SU-DHL-6 (cell line): ENCODE measurements around the gene EML1.

ENCODE experiments used
- H2AFZ ChIP-seq: fragments of 200-600 bp; sonication (generic); 2 replicates; pipeline ENCODE4 v1.6.1; 2014; ENCODE audit warnings: low read depth, mild to moderate bottlenecking, moderate library complexity, mixed read lengths, antibody characterized with exemption, low read length; ENCODE audit not compliant: severe bottlenecking
- H3F3A ChIP-seq: fragments of 200-600 bp; shearing (Covaris generic); 2 replicates; pipeline ENCODE4 v1.6.0; 2016; ENCODE audit warnings: antibody characterized with exemption, mild to moderate bottlenecking; ENCODE audit not compliant: insufficient read depth
- H3K27ac ChIP-seq: fragments of 200-600 bp; sonication (generic); 2 replicates; pipeline ENCODE4 v1.5.1; 2016; ENCODE audit warnings: low read depth, mild to moderate bottlenecking, low read length, moderate library complexity, mixed read lengths
- H3K27me3 ChIP-seq: fragments of 200-600 bp; sonication (generic), shearing (Covaris generic); 2 replicates; pipeline ENCODE4 v1.6.0; 2014; ENCODE audit warnings: mild to moderate bottlenecking, low read length
- H3K36me3 ChIP-seq: fragments of 200-600 bp; sonication (generic); 2 replicates; pipeline ENCODE4 v1.6.1; 2014; ENCODE audit warnings: mild to moderate bottlenecking, low read length, mixed read lengths
- H3K4me2 ChIP-seq: fragments of 300-600, 200-600 bp; shearing (Covaris generic), sonication (generic); 2 replicates; pipeline ENCODE4 v1.6.0; 2014; ENCODE audit warnings: low read length, low read depth, mild to moderate bottlenecking; ENCODE audit not compliant: poor library complexity, severe bottlenecking
- H3K4me3 ChIP-seq: fragments of 200-600 bp; sonication (generic); 2 replicates; pipeline ENCODE4 v1.5.1; 2014; ENCODE audit warnings: antibody characterized with exemption, low read length, mild to moderate bottlenecking, mixed read lengths; ENCODE audit not compliant: insufficient read depth, poor library complexity, severe bottlenecking
- H3K79me2 ChIP-seq: fragments of 200-600 bp; sonication (generic); 2 replicates; pipeline ENCODE4 v1.6.1; 2014; ENCODE audit warnings: mild to moderate bottlenecking, low read length, moderate library complexity; ENCODE audit not compliant: insufficient read depth
- H3K9ac ChIP-seq: fragments of 200-600 bp; sonication (generic); 2 replicates; pipeline ENCODE4 v1.7.0; 2014; ENCODE audit warnings: mild to moderate bottlenecking, low read length
- H3K9me2 ChIP-seq: fragments of 200-600 bp; sonication (generic); replicated peaks from 2 replicates; pipeline ENCODE4 v1.6.1; 2014; ENCODE audit warnings: low read length; ENCODE audit not compliant: insufficient read depth
- H3K9me3 ChIP-seq: fragments of 200-600 bp; sonication (generic); 2 replicates; pipeline ENCODE4 v1.6.1; 2014; ENCODE audit warnings: low read length, mixed read lengths; ENCODE audit not compliant: insufficient read depth
- H4K20me1 ChIP-seq: fragments of 200-600 bp; sonication (generic); 2 replicates; pipeline ENCODE4 v1.6.1; 2014; ENCODE audit warnings: low read depth, mild to moderate bottlenecking, antibody characterized with exemption, low read length, moderate library complexity, mixed read lengths
- EZH2phosphoT487 ChIP-seq: fragments of 200-600 bp; sonication (generic), shearing (Covaris generic); conservative IDR thresholded peaks from 2 replicates; pipeline ENCODE4 v1.6.1; 2018; ENCODE audit warnings: mild to moderate bottlenecking, antibody characterized with exemption, low read length, moderate library complexity, mixed read lengths
- TF ChIP-seq, protein P1 (sequence below): fragments of 200-600 bp; sonication (generic); IDR thresholded peaks from one replicate; pipeline ENCODE4 v1.5.1; 2017; ENCODE audit warnings: antibody characterized with exemption, mild to moderate bottlenecking, low read length, moderate library complexity; ENCODE audit not compliant: insufficient read depth, poor library complexity, severe bottlenecking

Gene EML1

DNA sequence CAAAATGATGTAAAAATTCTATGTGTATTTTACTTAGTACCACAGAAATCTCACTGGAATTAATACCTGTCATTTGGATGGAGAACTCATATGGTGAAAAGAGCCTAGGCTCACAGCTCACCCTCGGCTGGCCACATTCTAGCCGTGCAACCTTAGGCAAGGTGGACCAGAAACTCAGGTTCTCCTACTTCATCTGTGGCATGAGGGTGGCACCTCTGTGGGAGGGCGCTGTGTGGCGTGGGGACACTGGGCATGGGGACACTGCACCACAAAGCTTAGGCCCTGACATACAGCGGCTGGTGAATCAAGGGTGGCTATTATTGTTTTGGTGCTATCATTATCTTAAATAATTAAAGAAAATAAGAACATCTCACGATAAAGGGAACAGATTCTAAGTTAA lies 47.1 kb downstream of the EML1 start:
- no peak overlapping the region for H3K4me2 ChIP-seq

DNA sequence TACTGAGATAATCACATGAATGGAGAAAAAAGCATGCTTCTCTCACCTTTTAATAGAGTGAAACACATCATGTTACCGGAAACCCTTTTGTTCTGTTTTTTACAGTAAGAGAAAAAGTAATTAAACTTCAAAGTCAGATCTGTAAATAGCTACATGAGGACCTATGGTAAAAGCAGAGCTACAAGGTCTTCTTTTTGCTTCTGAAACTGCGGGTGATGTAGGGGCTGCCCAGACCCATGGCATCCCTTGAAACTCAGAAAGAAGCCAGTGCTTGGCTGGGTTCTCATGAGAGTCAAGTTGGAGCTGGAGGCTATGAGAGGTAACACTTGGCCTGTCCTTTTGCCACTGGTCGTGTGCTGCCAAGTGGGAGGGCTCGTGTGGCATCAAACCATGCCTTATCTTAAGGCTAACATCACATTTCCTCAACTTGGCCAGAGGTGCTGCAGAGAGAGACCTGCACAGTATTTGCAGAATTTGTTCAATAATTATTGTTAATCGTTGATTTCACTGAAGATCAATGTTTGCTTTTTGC lies 47.6 kb downstream of the EML1 start:
- H3K27me3 ChIP-seq: no peaks in the 10 kb centered on the region
- H3K27ac ChIP-seq: no peak overlapping the region
- H3K9me2 ChIP-seq: no peaks in the 10 kb centered on the region
- H4K20me1 ChIP-seq: no peaks in the 10 kb centered on the region
- H2AFZ ChIP-seq: no peak overlapping the region
- H3K9me3 ChIP-seq: no peaks in the 10 kb centered on the region
- no peaks in the 10 kb centered on the region for H3K79me2 ChIP-seq
- H3F3A ChIP-seq: no peaks in the 10 kb centered on the region
- H3K9ac ChIP-seq: no peak overlapping the region
- no peaks in the 10 kb centered on the region for H3K36me3 ChIP-seq
- H3K4me2 ChIP-seq: no peak overlapping the region
- no peak overlapping the region for H3K4me3 ChIP-seq
- no peak for TF ChIP-seq EZH2phosphoT487
- TF ChIP-seq, protein P1, sequence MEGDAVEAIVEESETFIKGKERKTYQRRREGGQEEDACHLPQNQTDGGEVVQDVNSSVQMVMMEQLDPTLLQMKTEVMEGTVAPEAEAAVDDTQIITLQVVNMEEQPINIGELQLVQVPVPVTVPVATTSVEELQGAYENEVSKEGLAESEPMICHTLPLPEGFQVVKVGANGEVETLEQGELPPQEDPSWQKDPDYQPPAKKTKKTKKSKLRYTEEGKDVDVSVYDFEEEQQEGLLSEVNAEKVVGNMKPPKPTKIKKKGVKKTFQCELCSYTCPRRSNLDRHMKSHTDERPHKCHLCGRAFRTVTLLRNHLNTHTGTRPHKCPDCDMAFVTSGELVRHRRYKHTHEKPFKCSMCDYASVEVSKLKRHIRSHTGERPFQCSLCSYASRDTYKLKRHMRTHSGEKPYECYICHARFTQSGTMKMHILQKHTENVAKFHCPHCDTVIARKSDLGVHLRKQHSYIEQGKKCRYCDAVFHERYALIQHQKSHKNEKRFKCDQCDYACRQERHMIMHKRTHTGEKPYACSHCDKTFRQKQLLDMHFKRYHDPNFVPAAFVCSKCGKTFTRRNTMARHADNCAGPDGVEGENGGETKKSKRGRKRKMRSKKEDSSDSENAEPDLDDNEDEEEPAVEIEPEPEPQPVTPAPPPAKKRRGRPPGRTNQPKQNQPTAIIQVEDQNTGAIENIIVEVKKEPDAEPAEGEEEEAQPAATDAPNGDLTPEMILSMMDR: no peak

More for the DNA sequence above, 47.1 kb downstream of the EML1 start:
- TF ChIP-seq, protein P1: no peak
- no peak for TF ChIP-seq EZH2phosphoT487
- Histone ChIP-seq H2AFZ (no peak overlapping the region), H3F3A (no peaks in the 10 kb centered on the region), H4K20me1 (no peaks in the 10 kb centered on the region), H3K36me3 (no peaks in the 10 kb centered on the region), H3K9me2 (no peaks in the 10 kb centered on the region), H3K27me3 (no peaks in the 10 kb centered on the region), H3K9me3 (no peaks in the 10 kb centered on the region), H3K27ac (no peak overlapping the region), H3K4me3 (no peak overlapping the region), H3K9ac (no peak overlapping the region), H3K79me2 (no peaks in the 10 kb centered on the region)

DNA sequence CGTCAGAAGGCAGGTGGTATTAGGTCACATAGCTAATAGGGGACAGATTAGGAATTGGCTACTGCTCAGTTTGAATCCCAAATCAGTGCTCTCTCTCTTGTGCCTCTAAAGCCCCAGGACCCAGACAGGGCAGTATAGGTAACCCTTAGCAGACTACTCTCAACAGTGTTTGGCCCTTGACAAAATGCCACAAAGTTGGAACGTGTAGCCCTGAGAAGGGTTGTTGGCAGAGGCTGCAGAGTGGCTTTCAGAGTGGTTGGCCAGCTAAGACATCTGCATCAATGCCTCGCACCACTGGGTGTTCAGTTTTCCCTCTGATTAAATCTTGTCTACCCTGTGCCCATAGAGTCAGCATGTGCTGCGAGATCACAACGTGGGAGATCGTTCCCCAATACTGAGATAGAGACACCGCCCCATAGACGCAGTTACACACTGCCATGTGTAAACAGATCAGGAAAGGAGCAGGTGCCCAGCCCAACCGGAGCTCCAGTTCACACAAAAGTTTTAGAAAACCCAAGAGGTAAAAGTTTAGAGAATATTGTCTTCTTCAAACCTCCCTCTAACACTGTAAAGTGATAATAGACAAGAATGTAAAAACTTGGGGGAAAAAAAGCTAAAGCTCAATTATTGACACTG lies 48.3 kb downstream of the EML1 start:
- Histone ChIP-seq H2AFZ (no peak overlapping the region), H3K36me3 (no peaks in the 10 kb centered on the region), H3K9me3 (no peaks in the 10 kb centered on the region), H3K4me3 (no peak overlapping the region), H3K4me2 (no peak overlapping the region), H3K9ac (no peak overlapping the region), H3K79me2 (no peaks in the 10 kb centered on the region), H4K20me1 (no peaks in the 10 kb centered on the region), H3K9me2 (no peaks in the 10 kb centered on the region), H3K27ac (no peak overlapping the region), H3K27me3 (no peaks in the 10 kb centered on the region), H3F3A (no peaks in the 10 kb centered on the region)
- no peak for TF ChIP-seq EZH2phosphoT487
- TF ChIP-seq, protein P1: no peak
